Neural cell (in vitro differentiated cells): ENCODE results near the gene GPC3. TPM values are rescaled to one million over a fixed set of nuclear protein-coding genes. Genes with fewer than 3 reads are reported as not detected.

Source experiments
- H2AFZ ChIP-seq: fragments of 200-600, 300-800 bp; sonication (generic), shearing (Covaris generic); 2 replicates; pipeline ENCODE4 v1.6.0; 2014; ENCODE audit warnings: low read depth, mild to moderate bottlenecking, antibody characterized with exemption, low read length, moderate library complexity
- H3F3A ChIP-seq: fragments of 200-600 bp; shearing (Covaris generic); 2 replicates; pipeline ENCODE4 v1.6.1; 2016; ENCODE audit warnings: mild to moderate bottlenecking, moderate library complexity, mixed read lengths, antibody characterized with exemption, low read length; ENCODE audit not compliant: insufficient read depth, poor library complexity, severe bottlenecking
- H3K27ac ChIP-seq: fragments of 200-600, 300-800 bp; sonication (generic), shearing (Covaris generic); 2 replicates; pipeline ENCODE4 v1.5.1; 2014; ENCODE audit warnings: mild to moderate bottlenecking, low read length, moderate library complexity
- H3K27me3 ChIP-seq: fragments of 300-800, 200-600 bp; sonication (generic), shearing (Covaris generic); 2 replicates; pipeline ENCODE4 v1.6.0; 2014; ENCODE audit warnings: mild to moderate bottlenecking, low read depth, low read length, moderate library complexity; ENCODE audit not compliant: insufficient read depth
- H3K36me3 ChIP-seq: fragments of 300-800, 200-600 bp; sonication (generic), shearing (Covaris generic); 2 replicates; pipeline ENCODE4 v1.5.1; 2014; ENCODE audit warnings: mild to moderate bottlenecking, antibody characterized with exemption, low read length, moderate library complexity; ENCODE audit not compliant: insufficient read depth
- H3K4me2 ChIP-seq: fragments of 300-800, 200-600 bp; sonication (generic), shearing (Covaris generic); 2 replicates; pipeline ENCODE4 v1.6.0; 2014; ENCODE audit warnings: mild to moderate bottlenecking, low read length
- H3K4me3 ChIP-seq: fragments of 300-800, 200-600 bp; sonication (generic), shearing (Covaris generic); 2 replicates; pipeline ENCODE4 v1.5.1; 2014; ENCODE audit warnings: mild to moderate bottlenecking, low read length, moderate library complexity
- H3K79me2 ChIP-seq: fragments of 200-600 bp; shearing (Covaris generic); replicated peaks from 2 replicates; pipeline ENCODE4 v1.6.0; 2014; ENCODE audit warnings: mild to moderate bottlenecking, low read length, moderate library complexity; ENCODE audit not compliant: insufficient read depth
- H3K9ac ChIP-seq: fragments of 300-800, 200-600 bp; sonication (generic), shearing (Covaris generic); 2 replicates; pipeline ENCODE4 v1.6.1; 2016; ENCODE audit warnings: mild to moderate bottlenecking, low read length, mixed read lengths
- H3K9me2 ChIP-seq: fragments of 200-600 bp; shearing (Covaris generic); 2 replicates; pipeline ENCODE4 v1.6.1; 2016; ENCODE audit warnings: mild to moderate bottlenecking, low read length, mixed read lengths; ENCODE audit not compliant: insufficient read depth
- H3K9me3 ChIP-seq: fragments of 200-600, 300-800 bp; sonication (generic), shearing (Covaris generic); 2 replicates; pipeline ENCODE4 v1.6.1; 2016; ENCODE audit warnings: mild to moderate bottlenecking, mixed run types, low read length, moderate library complexity, mixed read lengths
- H4K20me1 ChIP-seq: fragments of 200-600 bp; shearing (Covaris generic); 2 replicates; pipeline ENCODE4 v1.6.1; 2016; ENCODE audit warnings: mild to moderate bottlenecking, mixed run types; ENCODE audit not compliant: insufficient read depth
- CTCF ChIP-seq: fragments of 450-650 bp; IDR thresholded peaks from 2 replicates; pipeline ENCODE4 v1.5.1; 2014; ENCODE audit warnings: antibody characterized with exemption, mild to moderate bottlenecking, moderate library complexity; ENCODE audit not compliant: poor library complexity, severe bottlenecking
- EP300 ChIP-seq: fragments of 450-650 bp; conservative IDR thresholded peaks from 2 replicates; pipeline ENCODE4 v1.6.1; 2014; ENCODE audit warnings: antibody characterized with exemption, mild to moderate bottlenecking, moderate library complexity; ENCODE audit not compliant: poor library complexity, severe bottlenecking
- EZH2 ChIP-seq: fragments of 200-600, 300-800 bp; shearing (Covaris generic), sonication (generic); IDR thresholded peaks from 2 replicates; pipeline ENCODE4 v1.6.1; 2014; ENCODE audit warnings: antibody characterized with exemption, low read length, borderline replicate concordance, mild to moderate bottlenecking; ENCODE audit not compliant: insufficient read depth, poor library complexity, severe bottlenecking
- MXI1 ChIP-seq: fragments of 450-650 bp; conservative IDR thresholded peaks from 2 replicates; pipeline ENCODE4 v1.6.1; 2014; ENCODE audit warnings: antibody characterized with exemption, mild to moderate bottlenecking; ENCODE audit not compliant: poor library complexity, severe bottlenecking
- POLR2AphosphoS5 ChIP-seq: IDR thresholded peaks from 2 replicates; pipeline ENCODE4 v1.6.1; 2012
- RAD21 ChIP-seq: fragments of 450-650 bp; conservative IDR thresholded peaks from 2 replicates; pipeline ENCODE4 v1.6.1; 2014; ENCODE audit warnings: antibody characterized with exemption, mild to moderate bottlenecking, moderate library complexity
- REST ChIP-seq: IDR thresholded peaks from 2 replicates; pipeline ENCODE4 v1.6.1; 2012; ENCODE audit warnings: borderline replicate concordance
- SMC3 ChIP-seq: fragments of 450-650 bp; conservative IDR thresholded peaks from 2 replicates; pipeline ENCODE4 v1.6.1; 2014; ENCODE audit warnings: antibody characterized with exemption, mild to moderate bottlenecking, moderate library complexity; ENCODE audit not compliant: poor library complexity
- TAF1 ChIP-seq: IDR thresholded peaks from 2 replicates; pipeline ENCODE4 v1.6.1; 2012; ENCODE audit warnings: low read depth
- polyA plus RNA-seq: library from polyadenylated mRNA; depleted of rRNA; stranded (reverse); fragments of >200 nt; gene quantifications from 2 replicates; pipeline ENCODE4 v1.2.3, GENCODE V29; 2014

GPC3 gene
- polyA plus RNA-seq, 1 donor from 2014 or later = 2.1 TPM

GRCh38 chrX:133523081-133523487, 462.3 kb downstream of the GPC3 start:
- H3K9me3 ChIP-seq = no peaks in the 10 kb centered on the region
- no peak overlapping the region for H3K4me3 ChIP-seq
- no peak for TF ChIP-seq SMC3
- no peak for TF ChIP-seq POLR2AphosphoS5
- no peak for TF ChIP-seq TAF1
- no peak for TF ChIP-seq EZH2
- no peaks in the 10 kb centered on the region for H3K27me3 ChIP-seq
- H3K36me3 ChIP-seq = no peaks in the 10 kb centered on the region
- no peaks in the 10 kb centered on the region for H3F3A ChIP-seq
- no peaks in the 10 kb centered on the region for H4K20me1 ChIP-seq
- H2AFZ ChIP-seq = no peak overlapping the region
- no peaks in the 10 kb centered on the region for H3K79me2 ChIP-seq
- H3K4me2 ChIP-seq = no peak overlapping the region
- no peak overlapping the region for H3K27ac ChIP-seq
- no peaks in the 10 kb centered on the region for H3K9me2 ChIP-seq
- no peak overlapping the region for H3K9ac ChIP-seq

- Histone ChIP-seq H2AFZ (no peak overlapping the region), H3K36me3 (no peaks in the 10 kb centered on the region), H3K4me2 (no peak overlapping the region), H3K9me3 (no peaks in the 10 kb centered on the region), H3K4me3 (no peak overlapping the region), H3K27ac (no peak overlapping the region), H3K9ac (no peak overlapping the region), H4K20me1 (no peaks in the 10 kb centered on the region), H3K79me2 (no peaks in the 10 kb centered on the region), H3K9me2 (no peaks in the 10 kb centered on the region), H3K27me3 (no peaks in the 10 kb centered on the region), H3F3A (no peaks in the 10 kb centered on the region)
- no peak for TF ChIP-seq EP300
- TF ChIP-seq RAD21 = no peak
- no peak for TF ChIP-seq REST
- TF ChIP-seq POLR2AphosphoS5 = no peak
- no peak for TF ChIP-seq CTCF
- TF ChIP-seq MXI1 = no peak
- no peak for TF ChIP-seq EZH2
- TF ChIP-seq SMC3 = no peak
- no peak for TF ChIP-seq TAF1
Measured at GRCh38 chrX:133516686-133517085, 468.7 kb downstream of the GPC3 start.

GRCh38 chrX:133514486-133514885, 470.9 kb downstream of the GPC3 start:
- Histone ChIP-seq H3F3A (no peaks in the 10 kb centered on the region), H3K27me3 (no peaks in the 10 kb centered on the region), H4K20me1 (no peaks in the 10 kb centered on the region), H3K79me2 (no peaks in the 10 kb centered on the region), H3K9me3 (no peaks in the 10 kb centered on the region), H3K36me3 (no peaks in the 10 kb centered on the region), H3K4me3 (no peak overlapping the region), H2AFZ (no peak overlapping the region), H3K9ac (no peak overlapping the region), H3K4me2 (no peak overlapping the region), H3K27ac (no peak overlapping the region), H3K9me2 (no peaks in the 10 kb centered on the region)
- TF ChIP-seq CTCF = no peak
